T-helper 2 cell (primary cell): ENCODE results near the gene KISS1R.

Experiments
- DNase-seq, 5 experiments: peaks; one replicate each; pipeline versions ENCODE4 v3.0.0 to v3.0.0-alpha.2; 2012 to 2022

KISS1R gene

DNA sequence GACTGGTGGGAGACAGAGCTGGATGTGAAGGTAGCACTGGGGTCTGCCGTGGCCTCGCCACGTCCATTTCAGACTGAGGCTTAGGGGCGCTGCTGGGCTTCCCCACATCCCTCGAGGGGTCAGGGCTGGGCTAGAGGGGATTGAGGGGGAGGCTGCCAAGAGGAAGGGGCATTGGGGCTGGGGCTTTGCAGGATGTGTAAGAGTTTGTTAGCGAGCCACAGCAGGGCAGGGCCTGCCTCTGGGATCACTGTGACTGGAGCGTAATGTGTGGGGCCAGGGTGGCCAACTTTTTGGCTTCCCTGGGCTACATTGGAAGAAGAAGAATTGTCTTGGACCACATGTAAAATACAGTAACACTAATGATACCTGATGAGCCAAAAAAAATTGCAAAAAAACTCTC, 22.8 kb downstream of the KISS1R start:
- DNase-seq = no peak

DNA sequence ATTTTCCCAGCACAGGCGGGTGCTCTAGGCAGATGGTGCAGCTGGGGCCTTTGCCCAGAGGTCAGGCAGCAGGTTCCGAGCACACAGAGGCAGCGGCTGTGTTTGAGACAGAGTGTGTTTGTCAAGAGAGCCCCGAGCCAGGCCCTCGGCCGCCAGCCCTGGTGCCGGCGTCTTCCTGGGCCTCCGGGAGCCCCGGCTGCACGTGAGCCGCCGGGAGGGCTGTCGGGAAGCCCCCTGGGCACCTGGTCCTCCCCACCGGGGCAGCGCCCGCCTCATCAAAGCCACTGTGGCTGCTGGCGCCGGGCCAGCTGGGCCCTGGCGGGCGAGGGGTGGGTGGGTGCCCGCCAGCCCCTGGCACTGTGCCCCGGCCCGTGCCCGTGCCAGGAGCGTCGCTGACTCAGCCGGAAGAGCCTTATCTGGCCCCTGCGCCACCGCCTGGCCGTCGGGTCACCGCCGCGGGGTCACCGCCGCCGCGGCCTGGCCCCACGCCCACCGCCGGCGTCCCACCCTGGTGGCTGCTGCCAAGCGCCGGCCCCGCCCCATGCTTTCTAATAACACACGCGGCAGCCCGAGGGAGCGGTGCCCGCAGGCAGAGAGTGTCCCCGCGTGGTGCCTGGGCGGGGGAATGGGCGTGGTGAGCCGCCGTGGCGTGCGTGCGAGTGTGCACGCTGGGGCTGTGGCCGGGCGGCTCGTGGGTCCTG, 23.6 kb downstream of the KISS1R start:
- DNase-seq = peak; percentile 51 to 91 (median 69)

DNA sequence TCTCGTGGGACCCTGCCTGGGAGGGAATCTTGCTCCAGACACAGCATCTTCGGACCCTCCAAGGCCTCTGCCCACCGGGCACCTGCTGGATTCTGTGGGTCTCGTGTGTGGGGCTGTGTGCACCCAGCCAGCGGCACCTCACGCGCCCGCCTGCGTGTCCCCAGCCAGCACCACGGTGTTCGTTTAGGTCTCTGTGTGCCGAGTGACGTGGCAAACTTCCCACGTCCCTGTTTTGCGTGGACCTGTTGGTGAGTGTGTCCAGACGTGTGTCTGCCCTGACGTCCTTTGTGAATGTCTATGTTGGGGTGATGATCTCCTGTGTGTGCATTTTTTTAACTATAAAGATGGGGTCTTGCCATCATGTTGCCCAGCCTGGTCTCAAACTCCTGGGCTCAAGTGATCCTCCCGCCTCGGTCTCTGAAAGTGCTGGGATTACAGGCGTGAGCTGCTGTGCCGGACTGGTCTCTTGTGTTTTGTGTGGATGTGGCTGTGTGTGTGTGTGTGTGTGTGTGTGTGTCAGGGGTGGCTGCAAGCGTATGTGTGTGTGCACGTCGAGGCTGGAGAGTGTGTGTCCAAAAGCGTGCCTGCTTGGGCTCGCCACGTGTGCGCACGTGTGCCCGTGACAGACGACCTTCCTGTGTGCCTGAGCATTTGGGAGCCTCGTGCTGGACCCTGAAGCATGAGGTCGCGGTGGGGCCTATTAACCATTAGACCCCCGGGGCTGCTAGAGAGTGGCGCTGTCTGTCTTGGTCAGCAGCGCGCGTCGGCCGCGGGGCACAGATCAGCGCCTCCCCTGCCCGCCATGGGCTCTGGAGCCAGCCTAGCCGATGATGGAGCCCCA, 24.4 kb downstream of the KISS1R start:
- no peak for DNase-seq

DNA sequence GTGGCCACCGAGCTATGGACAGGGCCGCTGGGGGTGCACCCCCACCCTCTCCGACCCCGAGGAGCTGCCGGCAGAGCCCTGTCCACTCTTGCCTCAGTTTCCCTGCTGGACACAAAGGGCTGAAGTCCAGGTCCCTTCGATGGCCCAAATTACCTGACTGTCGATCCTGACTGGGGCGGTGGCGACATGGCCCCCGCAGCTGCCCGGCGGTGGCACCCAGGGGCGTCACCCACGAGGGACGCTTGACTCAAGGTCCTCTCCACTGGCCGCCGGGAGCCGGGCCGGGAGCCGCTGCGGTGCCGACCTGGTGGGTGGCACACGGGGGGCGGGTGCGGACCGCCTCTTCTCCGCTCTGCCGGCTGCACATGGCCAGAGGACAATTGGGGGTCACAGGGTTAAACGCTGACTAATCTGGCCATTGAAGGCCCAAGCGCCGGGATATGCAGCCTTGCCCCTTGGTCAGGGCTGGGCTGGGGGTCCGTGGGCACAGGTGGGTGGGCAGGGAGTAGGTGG, 25.1 kb downstream of the KISS1R start:
- no peak for DNase-seq

DNA sequence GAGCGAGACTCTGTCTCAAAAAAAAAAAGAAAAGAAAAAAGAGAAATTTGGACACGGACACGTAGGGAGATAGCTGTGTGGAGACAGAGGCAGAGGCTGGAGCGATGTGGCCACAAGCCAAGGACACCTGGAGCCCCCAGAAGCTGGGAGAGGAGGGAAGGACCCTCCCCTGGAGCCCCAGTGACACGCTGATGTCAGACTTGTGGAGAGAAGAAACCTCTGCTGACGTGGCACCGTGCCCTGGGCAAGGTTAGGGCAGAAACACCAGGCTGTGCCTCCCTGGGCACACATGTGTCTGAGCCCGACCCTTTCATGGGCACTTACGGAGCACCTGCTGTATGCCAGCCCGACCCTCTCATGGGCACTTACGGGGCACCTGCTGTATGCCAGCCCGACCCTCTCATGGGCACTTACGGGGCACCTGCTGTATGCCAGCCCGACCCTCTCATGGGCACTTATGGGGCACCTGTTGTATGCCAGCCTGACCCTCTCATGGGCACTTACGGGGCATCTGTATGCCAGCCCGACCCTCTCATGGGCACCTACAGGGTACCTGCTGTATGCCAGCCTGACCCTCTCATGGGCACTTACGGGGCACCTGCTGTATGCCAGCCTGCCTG, 26.5 kb downstream of the KISS1R start:
- no peak for DNase-seq

DNA sequence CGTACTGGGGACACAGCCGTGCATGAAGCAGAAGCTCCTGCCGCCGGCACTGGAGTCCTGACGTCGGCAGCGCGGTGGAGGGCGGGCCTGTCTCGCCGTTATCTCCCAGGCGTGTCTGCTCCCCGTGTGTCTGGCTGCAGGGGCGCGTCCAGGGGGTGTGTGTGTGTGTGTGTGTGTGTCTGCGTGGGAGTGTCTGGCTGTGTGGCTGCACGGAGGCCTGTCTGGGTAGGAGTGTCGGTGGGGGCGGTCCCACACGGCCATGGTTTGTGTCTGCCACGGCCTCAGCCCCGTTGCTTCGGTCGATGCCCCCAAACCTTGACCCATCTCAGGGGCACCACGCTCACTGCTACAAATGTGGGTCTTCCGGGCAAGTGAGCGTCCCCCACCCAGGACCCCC, 27.0 kb downstream of the KISS1R start:
- DNase-seq = peak in 1 of 5 experiments; percentile 33

DNA sequence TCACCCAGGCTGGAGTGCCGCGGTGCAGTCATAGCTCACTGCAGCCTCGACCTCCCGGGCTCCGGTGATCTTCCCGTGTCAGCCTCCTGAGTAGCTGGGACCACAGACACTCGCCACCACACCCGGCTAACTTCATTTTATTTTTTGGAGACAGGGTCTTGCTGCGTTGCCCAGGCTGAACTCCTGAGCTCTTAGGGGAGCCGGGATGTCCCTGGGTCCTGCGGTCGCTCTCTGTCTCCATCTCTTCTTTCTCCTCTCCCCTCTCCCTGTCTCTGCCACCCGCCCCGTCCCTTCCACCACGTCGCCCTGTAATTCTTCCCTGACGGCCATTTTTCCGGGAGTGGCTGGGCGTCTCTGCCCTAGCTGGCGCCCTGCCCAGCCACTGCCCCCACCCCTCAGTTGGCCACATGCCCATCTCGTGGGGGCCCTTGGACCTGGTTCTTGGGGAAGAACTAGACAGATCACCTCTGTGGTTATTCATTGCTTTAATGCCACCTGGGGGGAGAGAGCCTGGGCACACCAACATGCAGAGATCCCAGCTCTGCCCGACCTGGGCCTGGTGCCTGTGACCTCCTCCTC, 27.6 kb downstream of the KISS1R start:
- no peak for DNase-seq

DNA sequence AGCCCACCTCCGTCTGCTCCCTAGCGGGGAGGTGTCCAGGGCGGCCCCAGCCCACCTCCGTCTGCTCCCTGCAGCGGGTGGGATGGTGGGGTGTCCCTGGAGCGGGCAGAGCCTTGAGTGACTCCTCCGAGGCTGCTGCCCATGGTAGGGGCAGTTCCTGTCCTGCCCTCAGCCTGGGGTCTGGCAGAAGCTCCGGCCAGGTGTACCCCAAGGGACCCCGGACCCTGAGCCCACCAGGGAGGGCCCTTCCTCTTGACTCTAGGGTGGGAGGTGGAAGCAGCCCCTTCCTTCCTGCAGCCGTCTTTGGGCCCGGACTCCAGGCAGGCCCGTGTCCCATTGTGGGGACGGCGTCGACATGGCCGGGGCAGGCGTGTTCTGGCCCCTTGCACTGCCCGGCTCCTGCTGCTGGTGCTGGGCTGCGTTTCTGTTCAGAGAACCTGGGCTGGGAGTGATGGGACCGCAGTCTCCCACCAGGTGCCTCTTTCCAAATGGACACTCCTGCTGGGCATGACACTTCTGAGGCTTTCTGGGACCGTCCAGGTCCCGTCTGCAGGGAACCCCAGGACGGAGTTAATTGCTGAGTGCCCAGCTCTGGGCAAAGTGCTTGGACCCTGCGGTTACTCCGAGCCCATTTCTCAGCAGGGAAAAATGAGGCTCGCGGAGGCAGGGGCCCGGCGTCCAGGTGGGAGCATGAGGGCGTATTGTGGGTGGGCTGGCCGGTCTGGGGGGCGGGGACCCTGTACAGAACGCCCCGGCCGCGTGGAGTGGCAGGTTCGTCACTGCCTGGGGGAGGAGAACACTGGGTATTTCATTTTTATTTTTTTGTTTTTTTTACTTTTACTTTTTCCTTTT, 28.5 kb downstream of the KISS1R start:
- DNase-seq = no peak

DNA sequence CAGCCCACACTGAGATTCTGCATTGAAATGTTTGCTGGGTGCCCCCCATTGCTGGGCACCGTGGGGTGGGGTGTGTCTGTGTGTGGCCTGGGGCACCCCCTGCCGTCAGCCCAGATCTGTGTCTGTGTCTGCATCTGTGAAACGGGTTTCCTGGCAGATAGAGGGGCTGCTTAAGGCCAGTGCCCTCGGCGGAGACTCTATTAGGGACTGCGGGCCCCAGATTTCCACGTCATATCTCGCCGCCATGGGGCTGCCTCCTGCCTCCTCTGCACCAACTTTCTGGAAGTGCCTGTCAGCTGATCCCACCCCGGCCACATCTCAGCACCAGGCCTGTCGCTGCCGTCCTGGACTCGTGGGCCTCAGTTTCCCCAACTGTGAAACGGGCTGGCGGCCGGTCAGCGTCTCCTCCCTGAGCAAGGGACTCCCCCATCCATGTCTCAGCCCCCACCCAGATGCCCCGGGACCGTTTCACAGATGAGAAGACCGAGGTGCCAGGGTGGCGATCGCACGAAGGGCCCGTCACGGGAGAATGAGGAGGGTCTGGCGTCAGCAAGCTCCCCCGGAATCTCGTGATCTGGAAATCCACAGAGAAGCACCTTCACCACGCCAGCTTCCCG, 30.1 kb downstream of the KISS1R start:
- DNase-seq = no peak

DNA sequence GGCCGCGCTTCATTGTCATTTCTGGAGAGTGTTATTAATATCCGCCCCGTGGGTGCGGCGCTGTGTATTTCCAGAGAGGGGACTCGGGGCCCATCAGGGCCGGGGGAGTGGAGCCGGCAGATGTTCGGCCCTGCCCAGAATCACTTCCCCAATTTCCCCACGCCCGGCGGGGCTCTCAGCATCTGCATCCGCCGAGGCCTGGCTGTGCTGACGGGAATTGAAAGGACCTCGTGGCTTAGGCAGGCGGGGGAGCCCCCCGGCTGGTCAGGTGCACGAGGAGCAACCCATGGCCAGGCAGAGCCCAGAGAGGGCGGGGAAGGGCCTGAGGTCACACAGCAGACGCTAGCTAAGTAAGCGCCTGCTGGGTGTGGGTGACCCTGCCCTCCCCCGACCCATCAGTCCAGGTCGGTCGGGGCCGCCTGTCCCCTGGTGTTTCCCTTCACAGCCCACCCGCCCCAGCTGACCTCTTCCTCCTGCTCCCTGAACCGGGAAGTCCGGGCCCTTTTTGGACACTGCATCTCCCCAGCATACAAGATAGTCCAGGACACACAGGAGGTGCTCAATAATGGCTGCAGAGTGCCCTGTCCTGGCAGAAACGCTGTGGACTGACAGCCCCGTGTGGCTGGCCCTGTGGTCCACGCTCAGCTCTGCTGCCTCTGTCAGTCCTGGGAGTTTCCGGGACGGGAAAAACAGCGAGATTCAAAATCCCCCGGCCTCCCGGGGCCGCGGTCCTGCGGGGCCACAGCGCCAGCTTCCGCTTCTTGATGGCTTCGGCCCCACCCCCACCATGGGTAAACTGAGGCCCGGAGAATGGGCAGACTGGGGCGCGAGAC, 30.8 kb downstream of the KISS1R start:
- DNase-seq = no peak

DNA sequence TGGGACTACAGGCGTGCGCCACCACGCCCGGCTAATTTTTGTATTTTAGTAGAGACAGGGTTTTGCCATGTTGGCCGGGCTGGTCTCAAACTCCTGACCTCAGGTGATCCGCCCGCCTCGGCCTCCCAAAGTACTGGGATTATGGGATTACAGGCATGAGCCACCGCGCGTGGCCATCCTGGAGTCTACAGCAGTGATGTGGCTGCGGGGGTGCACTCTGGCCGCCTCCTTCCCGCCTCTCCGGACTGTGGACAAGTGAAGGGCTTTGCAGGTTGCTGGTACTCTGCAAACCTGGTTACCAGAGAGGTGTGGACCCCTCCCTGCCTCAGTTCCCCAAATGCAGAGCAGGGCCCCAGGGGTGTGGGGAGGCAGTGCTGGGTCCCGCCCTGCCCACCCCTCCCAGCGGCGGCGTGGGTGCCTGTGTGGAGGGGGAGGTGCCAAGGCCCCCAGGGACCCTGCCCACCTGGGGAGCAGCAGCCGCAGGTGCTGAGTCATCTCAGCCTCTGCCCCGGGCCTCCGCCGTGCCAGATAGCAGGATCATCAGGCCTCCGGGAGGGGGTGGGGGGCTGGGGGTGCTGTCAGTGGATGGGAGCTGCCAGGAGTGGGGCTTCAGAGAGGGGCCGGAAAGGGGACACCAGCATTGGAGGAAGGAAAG, 31.8 kb downstream of the KISS1R start:
- no peak for DNase-seq

DNA sequence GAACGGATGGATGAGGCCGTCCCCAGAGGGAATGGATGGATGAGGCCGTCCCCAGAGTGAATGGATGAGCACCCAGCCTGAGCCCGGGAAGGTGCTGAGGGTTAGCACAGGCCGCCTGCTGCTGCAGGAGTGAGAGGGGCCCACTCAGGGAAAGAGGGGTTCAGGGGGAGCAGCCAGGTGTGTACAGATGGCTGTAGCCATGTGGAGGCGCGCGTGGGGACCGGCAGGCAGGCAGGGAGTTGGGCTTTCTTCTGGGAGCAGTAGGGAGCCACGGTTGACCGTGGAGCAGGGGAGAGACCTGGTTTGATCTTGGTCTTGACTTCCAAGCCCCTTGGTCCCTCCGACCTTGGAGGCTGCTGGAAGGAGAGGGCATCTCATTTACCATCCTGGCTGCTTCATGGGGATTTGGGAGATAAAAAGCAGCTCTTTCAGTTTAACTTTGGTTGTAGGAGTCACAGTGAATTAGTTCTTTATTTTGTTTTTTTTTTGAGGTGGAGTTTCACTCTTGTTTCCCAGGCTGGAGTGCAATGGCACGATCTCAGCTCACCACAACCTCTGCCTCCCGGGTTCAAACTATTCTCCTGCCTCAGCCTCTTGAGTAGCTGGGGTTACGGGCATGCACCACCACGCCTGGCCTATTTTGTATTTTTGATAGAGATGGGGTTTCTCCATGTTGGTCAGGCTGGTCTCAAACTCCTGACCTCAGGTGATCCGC, 33.4 kb downstream of the KISS1R start:
- DNase-seq = no peak

DNA sequence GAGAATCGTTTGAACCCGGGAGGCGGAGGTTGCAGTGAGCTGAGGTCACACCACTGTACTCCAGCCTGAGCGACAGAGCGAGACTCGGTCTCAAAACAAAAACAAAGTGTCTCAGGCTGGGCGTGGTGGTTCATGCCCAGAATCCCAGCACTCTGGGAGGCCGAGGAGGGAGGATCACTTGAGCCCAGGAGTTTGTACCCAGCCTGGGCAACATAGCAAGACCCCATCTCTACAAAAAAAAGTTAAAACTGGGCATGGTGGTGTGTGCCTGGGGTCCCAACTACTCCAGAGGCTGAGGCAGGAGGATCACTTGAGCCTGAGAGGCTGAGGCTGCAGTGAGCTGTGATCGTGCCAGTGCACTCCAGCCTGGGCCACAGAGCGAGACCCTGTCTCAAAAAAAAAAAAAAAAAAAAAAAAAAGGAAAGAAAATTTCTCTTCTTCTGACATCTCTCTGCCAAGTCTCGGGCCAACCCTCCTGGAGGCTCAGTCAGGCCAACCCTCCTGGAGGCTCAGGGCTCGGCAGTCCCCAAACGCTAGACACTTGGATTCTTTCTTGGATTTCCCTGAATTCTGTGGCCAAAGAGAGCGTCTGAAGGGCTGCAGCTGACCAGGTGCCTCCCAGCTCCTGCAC, 35.0 kb downstream of the KISS1R start:
- DNase-seq = no peak

DNA sequence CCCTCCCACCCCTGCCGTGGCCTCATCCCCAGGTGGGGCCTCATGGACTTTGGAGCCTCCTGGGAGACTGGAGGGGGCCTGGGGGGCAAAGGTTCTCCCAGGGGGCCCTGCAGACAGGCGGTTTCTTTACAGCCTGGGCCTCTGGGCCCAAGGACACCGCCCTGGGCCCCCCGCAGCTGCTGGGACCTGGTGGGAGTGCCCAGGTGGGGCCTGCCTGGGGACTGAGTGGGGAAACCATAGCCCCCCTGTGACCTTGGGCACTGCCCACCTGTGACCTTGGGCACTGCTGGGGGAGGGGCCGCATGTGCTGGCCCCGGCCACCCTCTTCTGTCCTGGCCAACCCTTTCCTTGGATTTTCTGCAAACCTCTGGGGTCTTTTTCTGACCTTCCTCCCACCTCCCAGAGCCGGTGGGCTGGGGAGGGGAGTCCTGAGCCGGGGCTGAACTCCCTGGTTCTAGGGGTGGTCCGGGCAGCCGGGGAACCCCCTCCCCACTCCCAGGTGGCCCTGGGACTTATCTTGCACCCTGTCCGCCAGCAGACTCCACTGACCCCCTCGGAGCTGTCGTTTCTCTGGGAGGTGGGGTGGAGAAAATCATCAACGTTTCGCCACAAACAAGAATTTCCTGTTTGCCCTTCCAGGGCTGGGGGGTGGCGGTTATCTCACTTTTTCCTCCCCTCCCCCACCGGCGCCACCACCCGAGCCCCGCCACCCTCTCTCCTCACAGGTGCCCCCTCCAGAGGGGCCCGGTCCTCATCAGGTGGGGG, 35.7 kb downstream of the KISS1R start:
- peak in 1 of 5 experiments; percentile 25 for DNase-seq

DNA sequence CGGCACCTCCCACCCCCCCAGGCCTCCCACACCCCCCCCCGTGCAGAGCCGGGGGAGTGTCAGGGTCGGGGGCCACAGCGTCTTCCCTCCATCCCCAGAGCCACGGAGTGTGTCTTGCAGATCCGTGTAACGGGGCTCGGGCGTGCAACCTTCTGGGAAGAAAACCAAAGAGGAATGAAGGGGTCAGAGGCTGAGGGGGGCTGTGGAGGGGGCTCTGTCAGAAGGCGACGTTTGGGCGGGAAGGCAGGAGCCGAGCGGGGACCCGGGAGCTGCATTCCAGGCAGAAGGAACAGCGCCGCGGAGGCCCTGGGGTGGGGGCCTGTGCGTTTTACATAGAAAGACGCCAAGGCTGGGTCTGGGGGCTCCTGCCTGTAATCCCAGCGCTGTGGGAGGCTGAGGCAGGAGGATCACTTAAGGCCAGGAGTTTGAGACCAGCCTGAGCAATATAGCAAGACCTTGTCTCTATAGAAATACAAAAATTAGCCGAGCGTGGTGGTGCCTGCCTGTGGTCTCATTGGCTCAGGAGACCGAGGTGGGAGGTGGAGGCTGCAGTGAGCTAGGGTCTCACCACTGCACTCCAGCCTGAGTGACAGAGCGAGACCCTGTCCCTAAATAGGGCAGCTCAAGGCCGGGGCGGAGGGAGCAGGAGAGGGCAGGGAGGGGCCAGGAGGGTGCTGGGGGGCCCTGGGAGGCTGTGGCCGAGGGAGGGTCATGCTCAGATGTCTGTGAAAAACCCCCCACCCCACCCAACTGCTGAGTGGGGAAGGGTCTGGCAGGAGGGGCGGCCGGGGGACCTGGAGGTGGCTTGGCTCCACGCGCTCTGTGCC, 36.5 kb downstream of the KISS1R start:
- DNase-seq = no peak

DNA sequence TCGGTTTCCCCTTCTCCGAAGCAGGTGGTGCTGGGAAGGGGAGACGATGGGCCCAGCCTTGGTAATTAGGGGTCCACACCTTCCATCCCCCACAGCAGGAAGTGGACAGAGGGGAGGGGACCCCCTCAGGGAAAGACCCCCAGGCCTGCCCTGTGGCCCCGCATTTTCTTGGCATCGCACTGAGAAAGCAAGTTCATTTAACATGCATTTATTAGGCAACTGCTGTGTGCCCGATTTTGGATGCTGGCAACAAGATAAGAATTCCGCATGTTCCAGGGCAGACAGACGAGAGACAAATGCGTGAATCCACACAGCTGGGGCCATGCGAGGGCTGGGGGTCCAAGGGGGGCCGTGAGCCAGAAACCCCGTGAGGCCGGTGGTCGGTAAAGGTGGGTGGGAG, 37.1 kb downstream of the KISS1R start:
- no peak for DNase-seq
